Epidermal melanocyte (primary cell): ENCODE measurements around the gene MICB.
"Not testable (repeated sequence)": the region's sequence is repeated elsewhere in the genome, so short reads cannot be mapped to it uniquely, and the experiment has no call there.

Experiments used
- DNase-seq: peaks from one replicate; pipeline ENCODE4 v3.0.0; 2011; ENCODE audit warnings: low spot score; ENCODE audit not compliant: insufficient read length

The MICB gene

GRCh38 chr6:31538805-31539400 is 41.0 kb downstream of the MICB start:
- DNase-seq = no peak

GRCh38 chr6:31540640-31541039 is 42.7 kb downstream of the MICB start:
- DNase-seq = no peak

DNA sequence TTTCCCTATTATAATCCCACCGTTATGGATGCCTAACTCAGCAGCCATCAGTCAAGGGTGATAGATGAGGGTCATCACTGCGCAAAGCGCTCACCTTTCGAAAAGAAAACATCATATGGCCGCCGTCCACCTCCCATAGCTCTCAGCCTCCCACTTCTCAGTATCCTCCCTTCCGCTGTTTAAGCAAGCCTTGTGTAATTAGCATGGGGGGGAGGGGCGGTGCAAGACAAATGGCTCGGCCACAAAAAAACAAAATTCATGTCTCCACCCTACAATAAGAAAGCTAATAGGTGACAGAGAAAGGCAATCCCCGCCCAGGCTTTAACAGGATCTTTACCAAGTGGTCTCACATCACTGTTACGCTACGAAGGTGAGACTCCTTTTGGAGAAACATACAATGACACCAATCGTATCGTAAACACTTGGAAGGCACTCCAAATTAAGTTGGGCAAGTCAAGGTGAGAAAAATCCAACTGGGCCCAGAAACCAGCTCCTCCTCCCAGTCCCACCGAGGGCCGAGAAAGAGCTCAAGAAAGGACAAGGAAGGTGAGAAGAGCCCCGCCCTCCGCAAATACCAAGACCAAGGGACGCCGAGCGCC is 43.2 kb downstream of the MICB start:
- no peak for DNase-seq

GRCh38 chr6:31541658-31542521 is 43.9 kb downstream of the MICB start, which contains the start of gene DDX39B:
Gene DDX39B, minus strand, starts transcription at chr6:31542003. Its CDS starts 1,471 bp downstream, at chr6:31540532.
- DNase-seq = peak; percentile 91

- DNase-seq = no peak
Measured at GRCh38 chr6:31543639-31544038, 45.7 kb downstream of the MICB start.

DNA sequence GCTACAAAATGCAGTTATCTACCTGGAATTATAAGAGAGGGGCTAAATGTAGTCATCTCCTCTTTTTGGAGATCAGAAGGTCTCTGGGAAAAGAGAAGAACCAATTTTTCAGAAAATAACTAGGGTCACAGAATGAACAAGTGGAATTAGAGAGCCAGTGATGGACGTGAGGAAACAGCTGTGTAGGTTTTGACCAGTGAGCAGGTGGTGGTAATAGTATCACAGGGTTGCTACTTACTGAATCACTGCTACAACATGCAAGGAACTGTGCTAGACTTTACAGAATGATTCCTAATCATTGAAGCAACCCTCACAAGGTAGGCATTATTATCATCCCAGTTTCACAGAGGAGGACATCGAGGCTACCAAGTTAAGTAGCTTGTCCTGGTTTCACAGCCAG is 46.7 kb downstream of the MICB start:
- no peak for DNase-seq

GRCh38 chr6:31545291-31545690 is 47.3 kb downstream of the MICB start:
- DNase-seq = no peak

- DNase-seq = no peak
Measured at GRCh38 chr6:31546339-31546957, 48.5 kb downstream of the MICB start, which contains the start of gene ATP6V1G2. Gene ATP6V1G2, minus strand, starts transcription at chr6:31546608. Its CDS starts 49 bp downstream, at chr6:31546559.

- DNase-seq = peak; percentile 85
Measured at GRCh38 chr6:31546958-31547726, 49.2 kb downstream of the MICB start, which contains the start of gene NFKBIL1. Gene NFKBIL1, plus strand, starts transcription at chr6:31547608. Its CDS starts 87 bp downstream, at chr6:31547695.

- no peak for DNase-seq
Measured at GRCh38 chr6:31547727-31548543, 50.0 kb downstream of the MICB start.

GRCh38 chr6:31548544-31548873 is 50.6 kb downstream of the MICB start:
- DNase-seq = no peak

DNA sequence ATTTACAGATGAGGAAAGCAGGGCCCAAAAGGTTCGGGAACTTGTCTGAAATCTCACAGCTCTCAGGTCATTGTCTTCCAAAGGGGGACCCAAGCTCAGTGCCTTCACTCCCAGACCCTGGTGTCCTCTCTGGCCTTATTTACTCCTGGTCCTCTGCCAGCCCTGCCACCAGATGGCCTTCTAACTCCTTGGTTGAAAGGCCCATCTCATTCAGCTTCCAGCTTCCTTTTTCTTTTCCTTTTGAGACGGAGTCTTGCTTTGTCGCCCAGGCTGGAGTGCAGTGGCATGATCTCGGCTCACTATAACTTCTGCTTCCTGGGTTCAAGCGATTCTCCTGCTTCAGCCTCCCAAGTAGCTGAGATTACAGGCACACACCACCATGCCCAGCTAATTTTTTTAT is 53.4 kb downstream of the MICB start:
- DNase-seq = not testable (repeated sequence)

- no peak for DNase-seq
Measured at GRCh38 chr6:31556307-31556706, 58.4 kb downstream of the MICB start.

- DNase-seq = no peak
Measured at GRCh38 chr6:31557443-31558317, 59.7 kb downstream of the MICB start.

DNA sequence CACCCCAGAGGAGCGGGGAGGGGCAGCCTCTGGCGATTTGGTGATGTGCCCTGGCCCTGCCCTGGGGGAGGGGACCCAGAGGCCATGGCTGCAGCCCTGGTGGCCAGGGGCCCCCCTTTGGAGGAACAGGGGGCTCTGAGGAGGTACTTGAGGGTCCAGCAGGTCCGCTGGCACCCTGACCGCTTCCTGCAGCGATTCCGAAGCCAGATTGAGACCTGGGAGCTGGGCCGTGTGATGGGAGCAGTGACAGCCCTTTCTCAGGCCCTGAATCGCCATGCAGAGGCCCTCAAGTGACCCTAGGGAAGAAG is 60.3 kb downstream of the MICB start:
- no peak for DNase-seq

DNA sequence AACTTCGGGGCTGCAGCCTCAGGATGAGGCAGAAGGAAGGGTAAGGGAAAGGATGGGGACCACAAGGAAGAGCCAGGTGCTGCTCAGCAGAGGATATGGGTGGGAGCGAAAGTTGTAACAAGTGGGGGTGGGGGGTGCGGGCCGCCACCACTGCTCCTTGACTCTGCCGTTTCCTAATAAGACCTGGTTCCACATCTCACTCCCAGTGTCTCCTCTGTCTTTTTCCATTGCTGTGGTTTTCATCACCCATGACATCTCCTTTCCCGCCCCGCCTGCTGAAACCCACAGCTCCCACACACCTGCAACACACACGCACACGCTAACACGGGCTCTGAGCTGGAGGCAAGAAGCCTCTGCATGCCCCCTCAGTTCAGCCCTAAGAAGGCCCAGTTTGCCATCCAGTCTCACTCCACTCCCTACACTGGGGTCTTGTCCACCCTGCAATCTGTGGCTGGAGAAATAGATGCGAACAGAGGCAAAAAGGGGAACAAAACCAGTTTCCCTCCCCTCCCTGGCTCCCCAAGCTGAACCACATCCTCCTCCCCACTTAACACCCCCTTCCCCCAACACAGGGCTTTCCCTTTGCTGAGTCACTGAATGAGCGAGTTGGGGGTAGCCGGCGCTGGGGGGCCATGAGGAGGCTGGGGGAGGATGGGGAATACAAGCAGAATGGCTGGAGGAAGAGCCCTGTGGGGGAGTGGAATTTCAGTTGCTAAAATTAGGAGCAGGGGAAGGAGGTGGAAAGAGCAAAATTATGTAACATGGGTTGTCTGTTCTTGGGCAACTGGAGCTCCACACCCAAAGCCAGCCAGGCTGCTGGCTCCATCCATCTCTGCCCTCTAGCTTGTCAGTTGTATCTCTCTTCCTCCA is 60.9 kb downstream of the MICB start:
- no peak for DNase-seq

DNA sequence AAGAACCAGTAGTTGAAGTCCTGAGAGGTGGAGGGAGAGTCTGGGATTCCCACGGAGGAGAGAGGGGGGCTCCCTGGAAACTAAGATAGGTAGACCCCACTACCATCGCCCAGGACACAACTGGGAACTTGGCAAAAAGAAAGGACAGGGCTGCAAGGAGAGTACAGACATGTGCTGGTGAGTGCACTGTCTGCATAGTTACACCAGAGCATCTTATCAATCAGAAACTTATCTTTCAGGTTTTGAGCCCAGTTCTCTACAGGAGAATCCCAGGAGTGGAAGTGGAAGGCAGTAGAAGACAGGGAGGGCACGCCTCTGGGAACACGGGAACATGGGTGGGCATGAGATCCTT is 61.6 kb downstream of the MICB start:
- no peak for DNase-seq

GRCh38 chr6:31559958-31560696 is 62.2 kb downstream of the MICB start:
- no peak for DNase-seq
